ENCODE measurements around the gene ELOVL7.
"Not testable (repeated sequence)": the region's sequence is repeated elsewhere in the genome, so short reads cannot be mapped to it uniquely, and the experiment has no call there.

The ELOVL7 gene

GRCh38 chr5:60795424-60795950, 48.6 kb downstream of the ELOVL7 start:
- DNase-seq (ENCODE audit: low read depth in 2 of 2, low spot score in 1 of 2) = not testable (repeated sequence)

- DNase-seq (ENCODE audit: low read depth in 2 of 2, low spot score in 1 of 2) = no peak
These were observed 49.4 kb downstream of the ELOVL7 start for GRCh38 chr5:60794691-60795090.

GRCh38 chr5:60792438-60792837, 51.6 kb downstream of the ELOVL7 start:
- no peak for DNase-seq (ENCODE audit: low read depth in 2 of 2, low spot score in 1 of 2)

GRCh38 chr5:60789551-60789950, 54.5 kb downstream of the ELOVL7 start:
- DNase-seq (ENCODE audit: low read depth in 2 of 2, low spot score in 1 of 2) = no peak

GRCh38 chr5:60788863-60789513, 55.1 kb downstream of the ELOVL7 start:
- no peak for DNase-seq (ENCODE audit: low read depth in 2 of 2, low spot score in 1 of 2)

GRCh38 chr5:60779466-60779865, 64.6 kb downstream of the ELOVL7 start:
- no peak for DNase-seq (ENCODE audit: low read depth in 2 of 2, low spot score in 1 of 2)

- DNase-seq (ENCODE audit: low read depth in 2 of 2, low spot score in 1 of 2) = no peak
These were observed 67.7 kb downstream of the ELOVL7 start for GRCh38 chr5:60776343-60776742.

GRCh38 chr5:60765019-60765709, 78.9 kb downstream of the ELOVL7 start:
- no peak for DNase-seq (ENCODE audit: low read depth in 2 of 2, low spot score in 1 of 2)

- DNase-seq (ENCODE audit: low read depth in 2 of 2, low spot score in 1 of 2) = no peak
These were observed 81.0 kb downstream of the ELOVL7 start for GRCh38 chr5:60763061-60763460.

GRCh38 chr5:60754495-60754894, 89.6 kb downstream of the ELOVL7 start:
- no peak for DNase-seq (ENCODE audit: low read depth in 2 of 2, low spot score in 1 of 2)

GRCh38 chr5:60744682-60745081, 99.4 kb downstream of the ELOVL7 start:
- no peak for DNase-seq (ENCODE audit: low read depth in 2 of 2, low spot score in 1 of 2)

GRCh38 chr5:60743511-60744314, 100.4 kb downstream of the ELOVL7 start:
- no peak for DNase-seq (ENCODE audit: low read depth in 2 of 2, low spot score in 1 of 2)

GRCh38 chr5:60740322-60740721, 103.7 kb downstream of the ELOVL7 start:
- DNase-seq (ENCODE audit: low read depth in 2 of 2, low spot score in 1 of 2) = no peak

GRCh38 chr5:60738933-60739332, 105.1 kb downstream of the ELOVL7 start:
- no peak for DNase-seq (ENCODE audit: low read depth in 2 of 2, low spot score in 1 of 2)

- no peak for DNase-seq (ENCODE audit: low read depth in 2 of 2, low spot score in 1 of 2)
These were observed 105.6 kb downstream of the ELOVL7 start for GRCh38 chr5:60738461-60738860.

GRCh38 chr5:60730858-60731257, 113.2 kb downstream of the ELOVL7 start:
- DNase-seq (ENCODE audit: low read depth in 2 of 2, low spot score in 1 of 2) = not testable (repeated sequence)

- no peak for DNase-seq (ENCODE audit: low read depth in 2 of 2, low spot score in 1 of 2)
These were observed 116.9 kb downstream of the ELOVL7 start for GRCh38 chr5:60727033-60727679.

GRCh38 chr5:60724126-60724525, 119.9 kb downstream of the ELOVL7 start:
- DNase-seq (ENCODE audit: low read depth in 2 of 2, low spot score in 1 of 2) = no peak

- no peak for DNase-seq (ENCODE audit: low read depth in 2 of 2, low spot score in 1 of 2)
These were observed 121.7 kb downstream of the ELOVL7 start for GRCh38 chr5:60722416-60722815.

GRCh38 chr5:60719329-60719728, 124.7 kb downstream of the ELOVL7 start:
- DNase-seq (ENCODE audit: low read depth in 2 of 2, low spot score in 1 of 2) = no peak

- no peak for DNase-seq (ENCODE audit: low read depth in 2 of 2, low spot score in 1 of 2)
These were observed 125.7 kb downstream of the ELOVL7 start for GRCh38 chr5:60718166-60718892.
